Transverse colon (tissue), 3 donors: ENCODE measurements around the gene TMEM200C.

Source experiments
- CTCF ChIP-seq, 5 experiments: fragments of 200-600 bp in 3 of 5; fragments of 450-650 bp in 2 of 5; sonication (generic) in 3 of 5; IDR thresholded peaks; 1 replicate in 2 of 5; 2 replicates in 3 of 5; pipeline ENCODE4 v1.5.1; 2016 to 2017; ENCODE audit warnings: antibody characterized with exemption in 5 of 5, inconsistent platforms in 3 of 5, mild to moderate bottlenecking in 2 of 5, moderate library complexity in 1 of 5
- EP300 ChIP-seq: sonication (generic); formaldehyde crosslinking; IDR thresholded peaks from one replicate; pipeline ENCODE4 v1.6.1; 2017; ENCODE audit warnings: antibody characterized with exemption, low read depth
- POLR2A ChIP-seq: fragments of 450-650 bp; IDR thresholded peaks from one replicate; pipeline ENCODE4 v1.6.1; 2016; ENCODE audit warnings: antibody characterized with exemption, mild to moderate bottlenecking, moderate library complexity

GRCh38 chr18:5891854-5892215, 3.5 kb downstream of the TMEM200C start:
- TF ChIP-seq POLR2A (no peak), EP300 (no peak), CTCF (IDR thresholded peaks at IDR 0.05) (no peak)
